Peyer's patch (tissue), 4 donors: Measurements from ENCODE around the gene MUC20.
"Not testable (repeated sequence)": the region's sequence is repeated elsewhere in the genome, so short reads cannot be mapped to it uniquely, and the experiment has no call there.

Source experiments
- POLR2A ChIP-seq, 2 donors: fragments of 450-650 bp; IDR thresholded peaks; one replicate each; pipeline ENCODE4 v1.5.1; 2017; ENCODE audit warnings: antibody characterized with exemption in 2 of 2, mild to moderate bottlenecking in 2 of 2, moderate library complexity in 2 of 2
- TF ChIP-seq, protein P1 (sequence below), 6 experiments: fragments of 450-650 bp in 4 of 6; fragments of 200-600 bp in 2 of 6; sonication (generic) in 1 of 6; IDR thresholded peaks; one replicate each; pipeline ENCODE4 v1.5.1; 2017 to 2019; ENCODE audit warnings: antibody characterized with exemption in 6 of 6, mild to moderate bottlenecking in 3 of 6, moderate library complexity in 1 of 6

DNA sequence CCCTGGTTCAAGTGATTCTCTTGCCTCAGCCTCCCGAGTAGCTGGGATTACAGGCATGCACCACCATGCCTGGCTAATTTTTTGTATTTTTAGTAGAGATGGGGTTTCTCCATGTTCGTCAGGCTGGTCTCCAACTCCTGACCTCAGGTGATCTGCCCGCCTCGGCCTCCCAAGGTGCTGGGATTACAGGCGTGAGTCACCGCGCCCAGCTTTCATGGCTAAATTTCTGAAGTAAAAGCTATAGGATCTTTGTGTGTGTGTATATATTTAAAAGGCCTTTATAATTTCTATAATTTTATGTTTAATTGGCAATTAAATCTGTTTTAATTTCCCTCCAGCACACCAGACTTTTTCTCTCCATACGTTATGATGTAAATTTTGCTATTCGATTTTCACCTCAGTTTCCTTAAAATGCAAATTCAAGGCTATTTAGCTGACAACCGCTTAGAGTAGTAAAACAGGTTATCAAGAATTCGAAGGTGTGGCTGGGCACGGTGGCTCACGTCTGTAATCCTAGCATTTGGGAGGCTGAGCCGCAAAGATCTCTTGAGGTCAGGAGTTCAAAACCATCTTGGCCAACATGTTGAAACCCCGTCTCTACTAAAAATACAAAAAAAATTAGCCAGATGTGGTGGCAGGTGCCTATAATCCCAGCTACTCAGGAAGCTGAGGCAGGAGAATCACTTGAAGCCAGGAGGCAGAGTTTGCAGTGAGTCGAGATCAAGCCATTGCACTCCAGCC is 1.1 kb upstream of the MUC20 start:
- TF ChIP-seq, protein P1, sequence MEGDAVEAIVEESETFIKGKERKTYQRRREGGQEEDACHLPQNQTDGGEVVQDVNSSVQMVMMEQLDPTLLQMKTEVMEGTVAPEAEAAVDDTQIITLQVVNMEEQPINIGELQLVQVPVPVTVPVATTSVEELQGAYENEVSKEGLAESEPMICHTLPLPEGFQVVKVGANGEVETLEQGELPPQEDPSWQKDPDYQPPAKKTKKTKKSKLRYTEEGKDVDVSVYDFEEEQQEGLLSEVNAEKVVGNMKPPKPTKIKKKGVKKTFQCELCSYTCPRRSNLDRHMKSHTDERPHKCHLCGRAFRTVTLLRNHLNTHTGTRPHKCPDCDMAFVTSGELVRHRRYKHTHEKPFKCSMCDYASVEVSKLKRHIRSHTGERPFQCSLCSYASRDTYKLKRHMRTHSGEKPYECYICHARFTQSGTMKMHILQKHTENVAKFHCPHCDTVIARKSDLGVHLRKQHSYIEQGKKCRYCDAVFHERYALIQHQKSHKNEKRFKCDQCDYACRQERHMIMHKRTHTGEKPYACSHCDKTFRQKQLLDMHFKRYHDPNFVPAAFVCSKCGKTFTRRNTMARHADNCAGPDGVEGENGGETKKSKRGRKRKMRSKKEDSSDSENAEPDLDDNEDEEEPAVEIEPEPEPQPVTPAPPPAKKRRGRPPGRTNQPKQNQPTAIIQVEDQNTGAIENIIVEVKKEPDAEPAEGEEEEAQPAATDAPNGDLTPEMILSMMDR (IDR thresholded peaks at IDR 0.05), result not testable (repeated sequence)
- TF ChIP-seq POLR2A (IDR thresholded peaks at IDR 0.05), result not testable (repeated sequence)
